COLO668 (cell line): Measurements from ENCODE around the gene CWC27.
"Not testable (repeated sequence)": the region's sequence is repeated elsewhere in the genome, so short reads cannot be mapped to it uniquely, and the experiment has no call there.

ENCODE experiments used
- DNase-seq: peaks from one replicate; lab custom pipeline; 2025; ENCODE audit not compliant: unreplicated experiment; lab: John Stamatoyannopoulos, UW

Gene CWC27

DNA sequence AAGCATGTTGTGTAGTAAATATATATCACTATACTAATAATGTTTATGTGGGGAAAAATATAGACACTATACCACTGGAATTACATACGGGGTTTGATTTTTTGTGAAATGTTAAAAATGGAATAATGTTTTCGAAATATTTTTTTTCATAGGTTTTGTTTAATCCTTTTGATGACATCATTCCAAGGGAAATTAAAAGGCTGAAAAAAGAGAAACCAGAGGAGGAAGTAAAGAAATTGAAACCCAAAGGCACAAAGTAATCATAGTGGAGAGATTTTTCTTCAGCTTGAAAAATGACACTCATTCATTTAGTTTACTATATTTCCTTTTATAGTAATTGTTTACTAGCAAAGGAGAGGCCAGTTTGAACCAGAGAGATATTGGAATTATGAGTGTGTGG lies 17.6 kb downstream of the CWC27 start:
- DNase-seq, result no peak

DNA sequence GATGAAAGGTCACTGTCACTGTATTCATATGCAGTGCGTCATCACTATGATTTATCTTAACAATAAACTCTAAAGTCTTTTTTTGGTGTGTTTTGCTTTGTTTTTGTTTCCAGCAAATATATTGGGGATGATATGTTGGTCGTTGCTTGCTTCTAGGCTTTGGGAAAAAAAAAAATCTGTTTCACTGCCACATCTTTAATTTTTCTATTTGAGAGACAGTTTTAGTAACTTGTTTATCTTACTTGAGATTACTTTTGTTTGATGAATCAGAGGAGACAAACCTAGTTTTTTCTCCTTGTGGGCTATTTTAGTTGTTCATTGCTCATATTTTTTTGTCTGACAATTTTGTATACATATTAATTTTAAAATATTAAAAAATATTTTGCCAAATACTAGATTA lies 19.4 kb downstream of the CWC27 start:
- no peak for DNase-seq

DNA sequence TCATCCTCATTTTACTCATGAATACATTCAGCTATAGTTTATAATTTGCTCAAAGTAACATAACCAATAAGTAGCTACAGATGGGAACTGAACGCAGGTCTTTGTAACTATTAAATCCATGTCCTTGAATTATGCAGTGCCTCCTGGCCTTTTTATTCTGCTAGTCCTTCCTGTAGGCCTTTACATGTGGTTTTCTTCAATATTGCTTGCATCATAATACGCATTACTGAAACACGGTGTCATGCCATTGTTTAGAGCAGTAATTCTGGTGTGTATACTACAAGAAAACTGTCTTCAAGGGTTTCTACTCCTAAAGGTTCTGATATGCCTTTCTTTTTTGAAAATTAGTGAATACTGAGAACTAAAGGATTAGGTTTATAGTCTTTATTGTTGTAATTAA lies 20.7 kb downstream of the CWC27 start:
- no peak for DNase-seq

DNA sequence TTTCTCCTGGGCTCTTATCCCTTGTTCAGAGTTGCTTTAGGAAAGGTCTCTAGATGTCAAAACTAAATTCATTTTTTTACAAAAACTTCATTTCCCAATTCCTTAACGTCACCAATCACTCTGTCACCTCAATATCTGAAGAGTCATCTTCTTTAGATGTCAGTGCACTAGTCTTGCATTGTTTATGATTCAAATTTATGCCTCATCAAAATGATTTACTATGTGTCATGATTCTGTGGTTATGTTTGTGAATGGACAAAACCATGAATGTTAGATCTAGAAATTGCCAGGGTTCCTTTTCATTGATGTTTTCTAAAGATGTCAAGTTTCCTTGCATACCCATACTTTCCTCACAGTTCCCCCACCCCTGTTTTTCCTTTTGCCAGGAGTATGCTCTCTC lies 21.5 kb downstream of the CWC27 start:
- no peak for DNase-seq

DNA sequence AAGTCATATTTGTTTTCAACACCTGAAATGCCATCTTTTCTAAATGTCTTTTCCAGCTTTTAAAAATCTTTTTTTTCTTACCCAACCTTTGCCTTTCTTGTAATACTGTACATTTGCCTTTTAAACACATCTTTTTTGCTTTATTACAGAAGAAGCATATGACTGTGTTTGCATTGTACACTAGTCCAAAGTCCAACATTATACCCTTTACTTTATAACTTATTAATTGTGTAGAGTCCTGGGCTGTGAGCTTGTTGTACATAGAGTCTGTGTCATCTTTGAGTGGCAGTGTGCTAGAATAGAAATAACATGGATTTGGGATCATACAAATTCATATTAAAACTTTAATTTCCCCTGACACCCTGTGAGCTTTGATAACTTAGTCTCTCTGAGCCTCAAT lies 23.7 kb downstream of the CWC27 start:
- DNase-seq, result no peak

DNA sequence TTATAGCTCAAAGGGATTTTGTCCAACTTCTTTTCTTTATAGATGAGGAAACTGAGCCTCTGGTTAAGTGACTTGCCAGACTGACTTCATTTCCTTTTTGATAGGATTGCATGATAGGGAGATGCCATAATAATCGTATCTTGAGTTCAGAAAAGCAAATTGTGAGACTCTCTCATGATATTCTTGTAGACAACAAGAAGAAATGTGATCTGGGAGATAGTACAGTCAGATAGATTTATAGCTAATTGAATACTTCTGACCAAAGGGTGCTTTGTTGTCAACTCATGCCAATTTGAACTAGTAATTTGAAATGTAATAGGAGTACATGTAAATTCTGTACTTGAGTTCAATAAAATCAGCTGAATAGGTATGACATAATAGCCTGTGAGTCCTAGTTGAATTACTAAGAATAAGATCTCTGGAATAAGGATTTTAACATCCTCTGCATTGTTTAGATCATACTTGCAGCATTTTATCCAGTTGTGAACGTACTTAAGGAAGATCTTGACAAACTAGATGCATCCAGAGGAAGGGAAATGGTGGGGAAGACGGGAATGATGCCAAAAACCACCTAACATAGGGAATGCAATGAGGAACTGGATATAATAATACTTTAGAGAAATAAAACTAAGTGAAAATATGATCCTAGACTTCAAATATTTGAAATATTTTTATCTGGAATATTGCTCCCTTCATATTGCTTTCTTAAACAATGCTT lies 25.5 kb downstream of the CWC27 start:
- DNase-seq, result no peak

DNA sequence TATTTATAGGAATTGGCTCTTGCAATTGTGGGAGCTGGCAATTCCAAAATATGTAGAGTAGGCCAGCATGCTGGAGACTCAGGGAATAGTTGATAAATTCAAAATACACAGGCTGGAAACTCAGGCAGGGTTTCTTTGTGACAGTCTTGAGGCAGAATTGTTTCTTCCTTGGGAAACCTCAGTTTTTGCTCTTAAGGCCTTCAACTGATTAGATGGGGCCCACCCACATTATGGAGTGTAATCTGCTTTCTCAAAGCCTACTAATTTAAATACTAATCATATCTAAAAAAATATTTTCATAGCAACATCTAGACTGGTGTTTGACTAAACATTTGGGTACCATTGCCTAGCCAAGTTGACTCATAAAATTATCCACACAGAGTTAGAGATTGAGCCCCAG lies 27.6 kb downstream of the CWC27 start:
- DNase-seq, result no peak

DNA sequence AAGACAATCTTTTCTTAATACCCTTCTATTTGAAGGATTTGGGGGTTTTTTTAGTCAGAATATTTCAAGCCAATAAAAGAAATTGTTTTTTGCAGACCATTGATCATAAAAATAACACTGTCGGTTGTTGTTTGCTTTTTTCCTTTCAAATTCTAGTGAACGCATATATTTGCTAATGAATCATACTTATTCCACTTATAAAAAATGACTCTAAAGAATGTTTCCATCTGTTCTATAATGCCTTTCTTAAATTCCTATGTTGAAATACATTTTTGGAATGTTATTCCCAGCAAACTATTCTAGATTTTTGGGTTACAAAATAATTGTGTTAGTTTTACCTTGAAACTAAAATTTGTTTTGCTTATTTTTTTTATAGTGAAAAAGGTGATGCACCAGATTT lies 32.2 kb downstream of the CWC27 start:
- DNase-seq, result no peak

DNA sequence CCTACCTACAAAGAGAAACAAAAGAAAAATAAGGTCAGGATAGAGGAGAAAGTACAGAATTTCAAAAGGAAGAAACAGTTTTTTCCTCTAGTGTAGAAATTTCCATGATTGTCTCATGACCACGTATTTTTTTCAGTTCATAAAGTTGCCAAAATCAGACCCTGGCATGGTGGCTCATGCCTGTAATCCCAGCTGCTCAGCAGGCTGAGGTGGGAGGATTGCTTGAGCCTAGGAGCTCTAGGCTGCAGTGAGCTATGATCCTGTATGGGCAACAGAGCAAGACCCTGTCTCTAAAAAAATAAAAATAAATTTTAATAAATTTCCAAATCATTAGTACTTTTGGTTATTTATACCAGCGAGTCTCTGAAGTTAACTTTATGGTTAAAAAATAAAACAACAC lies 37.8 kb downstream of the CWC27 start:
- no peak for DNase-seq

DNA sequence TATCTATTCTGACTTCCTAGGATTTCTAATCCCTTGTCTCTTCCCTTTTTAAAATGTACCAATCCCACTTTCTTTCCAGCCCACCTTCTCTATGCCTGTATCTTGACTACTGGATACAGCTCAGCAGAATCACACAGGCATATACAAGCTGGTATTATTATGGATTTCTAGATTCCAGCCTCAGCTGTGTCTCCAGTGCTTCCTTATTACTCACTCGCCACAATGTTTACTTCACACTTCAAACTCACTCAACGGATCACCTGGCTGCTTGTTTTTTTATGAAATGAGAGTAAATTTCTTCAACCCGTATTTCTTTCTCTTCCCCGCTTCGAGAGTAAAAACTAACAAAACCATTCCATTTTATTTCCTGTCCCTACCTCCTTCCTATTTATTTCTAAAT lies 38.8 kb downstream of the CWC27 start:
- no peak for DNase-seq

DNA sequence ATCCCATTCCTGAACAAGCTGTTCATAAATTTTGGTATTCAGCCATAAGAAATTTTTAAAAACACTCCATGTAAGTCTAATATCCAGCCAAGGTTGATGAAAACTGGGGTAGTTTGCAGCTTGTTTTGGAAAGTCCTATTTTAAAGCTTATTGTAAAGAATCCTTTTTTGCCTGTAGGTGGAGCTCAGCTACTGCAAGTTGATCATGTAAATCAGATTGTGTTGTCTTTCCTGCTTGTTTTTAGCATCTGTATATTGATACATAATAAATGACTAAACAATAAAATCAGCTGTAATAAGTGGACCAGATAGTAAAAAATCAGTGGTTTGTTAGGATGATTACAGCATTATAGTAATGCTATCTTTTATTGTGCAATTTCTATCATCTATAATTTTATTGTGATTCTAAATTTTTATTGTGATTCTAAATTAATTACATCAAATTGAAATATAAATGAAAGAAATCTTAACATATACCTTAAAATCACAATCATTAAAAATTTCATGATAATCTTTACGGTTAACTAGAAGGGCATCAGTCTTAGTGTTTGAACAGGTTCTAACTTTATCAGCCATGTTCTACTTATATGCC lies 42.4 kb downstream of the CWC27 start:
- DNase-seq, result peak; percentile 8

DNA sequence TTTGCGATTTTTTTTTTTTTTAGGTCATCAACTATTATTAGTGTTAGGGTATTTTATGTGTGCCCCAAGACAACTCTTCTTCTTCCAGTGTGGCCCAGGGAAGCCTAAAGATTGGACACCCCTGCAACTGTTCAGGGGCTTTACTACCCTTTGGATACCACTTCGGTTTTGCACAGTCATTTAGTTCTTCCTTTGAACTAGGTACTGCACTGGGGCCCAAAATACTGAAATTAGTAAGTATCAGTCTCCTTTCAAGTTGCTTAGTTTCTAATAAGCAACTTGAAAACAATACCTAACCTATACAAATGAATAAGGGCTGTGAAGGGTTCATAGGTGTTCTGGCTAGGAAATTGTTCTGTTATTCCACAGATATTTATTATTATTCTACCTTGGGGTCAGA lies 45.3 kb downstream of the CWC27 start:
- DNase-seq, result no peak

DNA sequence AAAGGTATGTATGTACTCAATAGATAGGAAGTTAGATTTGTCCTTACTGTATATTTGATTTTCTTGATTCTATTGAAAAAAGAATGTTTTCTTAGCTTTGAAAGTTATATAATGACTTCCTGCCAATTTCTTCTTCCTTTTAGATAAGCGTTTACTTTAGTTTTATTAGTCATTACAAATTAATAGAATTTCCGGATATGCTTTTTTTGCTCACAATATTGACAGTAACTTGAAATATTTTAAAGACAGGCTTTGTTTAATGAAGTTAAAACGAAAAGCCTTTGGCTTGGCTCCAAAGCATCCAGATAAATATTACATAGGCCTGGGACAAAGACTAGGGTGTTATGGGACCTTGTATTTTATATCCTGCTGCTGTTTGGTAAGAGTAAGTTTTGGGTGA lies 49.5 kb downstream of the CWC27 start:
- no peak for DNase-seq

DNA sequence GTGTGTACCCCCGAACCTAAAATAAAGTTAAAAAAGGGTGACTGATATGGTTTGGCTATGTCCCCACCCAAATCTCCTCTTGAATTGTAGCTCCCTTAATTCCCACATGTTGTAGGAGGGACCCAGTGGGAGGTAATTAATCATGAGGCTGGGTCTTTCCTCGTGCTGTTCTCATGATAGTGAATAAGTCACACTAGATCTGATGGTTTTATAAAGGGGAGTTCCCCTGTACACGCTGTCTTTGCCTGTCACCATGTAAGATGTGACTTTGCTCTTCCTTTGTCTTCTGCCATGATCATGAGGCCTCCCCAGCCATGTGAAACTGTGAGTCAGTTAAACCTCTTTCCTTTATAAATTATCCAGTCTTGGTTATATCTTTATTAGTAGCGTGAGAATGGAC lies 50.6 kb downstream of the CWC27 start:
- DNase-seq, result not testable (repeated sequence)

DNA sequence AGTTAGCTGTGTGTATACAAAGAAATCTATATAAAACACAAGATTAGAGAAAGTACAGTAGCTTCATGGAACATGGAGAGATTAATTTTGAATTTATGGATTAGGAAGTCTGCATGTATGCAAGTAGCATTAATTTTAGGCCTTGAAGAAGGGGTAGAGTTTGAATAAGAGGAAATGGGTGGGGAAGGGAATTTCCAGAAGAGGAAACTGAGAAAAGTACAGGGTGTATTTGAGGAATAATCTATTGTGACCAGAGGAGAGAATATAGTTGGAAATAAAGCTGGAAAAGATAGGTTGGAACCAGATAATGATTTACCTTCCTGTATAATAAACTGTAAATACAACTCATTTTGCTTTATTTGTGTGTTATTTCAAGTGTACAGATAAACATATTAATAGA lies 53.6 kb downstream of the CWC27 start:
- no peak for DNase-seq

DNA sequence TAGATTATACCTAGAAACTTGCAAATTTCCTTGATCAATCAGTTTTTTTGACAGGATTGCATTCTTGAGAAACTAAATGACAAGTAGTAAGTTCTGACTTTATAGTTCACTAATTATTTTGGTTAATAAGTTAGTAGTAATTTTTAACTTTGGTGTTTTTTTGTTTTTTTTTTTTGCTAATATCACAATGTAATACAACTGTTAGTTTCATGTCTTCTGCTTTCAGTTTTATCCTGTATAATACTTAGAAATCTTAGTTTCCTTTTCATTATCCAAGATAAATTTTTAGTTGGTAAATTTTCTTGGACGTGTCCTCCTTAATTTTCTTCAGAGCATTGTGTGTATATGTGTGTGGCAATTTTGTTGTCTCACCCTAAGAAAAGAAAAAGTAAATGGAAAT lies 57.8 kb downstream of the CWC27 start:
- no peak for DNase-seq

DNA sequence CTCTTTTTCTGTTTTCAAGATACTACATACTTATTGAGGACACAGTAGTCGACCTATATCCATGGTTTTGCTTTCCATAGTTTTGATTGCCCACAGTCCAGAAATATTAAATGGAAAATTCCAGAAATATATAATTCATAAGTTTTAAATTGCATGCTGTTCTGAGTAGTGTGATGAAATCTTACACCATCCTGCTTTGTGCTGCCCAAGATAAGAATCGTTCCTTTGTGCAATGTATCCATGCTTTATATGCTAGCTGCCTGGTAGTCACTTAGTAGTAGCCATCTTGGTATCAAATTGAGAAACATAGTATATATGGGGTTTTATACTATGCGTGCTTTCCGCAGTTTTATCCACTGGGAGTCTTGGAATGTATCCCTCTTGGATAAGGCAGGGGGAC lies 59.0 kb downstream of the CWC27 start:
- no peak for DNase-seq

DNA sequence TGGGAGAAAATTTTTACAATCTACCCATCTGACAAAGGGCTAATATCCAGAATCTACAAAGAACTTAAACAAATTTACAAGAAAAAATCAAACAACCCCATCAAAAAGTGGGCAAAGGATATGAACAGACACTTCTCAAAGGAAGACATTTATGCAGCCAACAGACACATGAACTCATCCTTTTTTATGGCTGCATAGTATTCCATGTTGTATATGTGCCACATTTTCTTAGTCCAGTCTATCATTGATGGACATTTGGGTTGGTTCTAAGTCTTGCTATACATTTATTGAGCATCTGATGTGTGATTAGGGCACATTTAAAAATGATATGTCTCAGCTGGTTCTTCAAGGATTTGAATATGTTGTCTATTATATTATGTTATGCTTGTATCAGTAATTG lies 61.9 kb downstream of the CWC27 start:
- not testable (repeated sequence) for DNase-seq

DNA sequence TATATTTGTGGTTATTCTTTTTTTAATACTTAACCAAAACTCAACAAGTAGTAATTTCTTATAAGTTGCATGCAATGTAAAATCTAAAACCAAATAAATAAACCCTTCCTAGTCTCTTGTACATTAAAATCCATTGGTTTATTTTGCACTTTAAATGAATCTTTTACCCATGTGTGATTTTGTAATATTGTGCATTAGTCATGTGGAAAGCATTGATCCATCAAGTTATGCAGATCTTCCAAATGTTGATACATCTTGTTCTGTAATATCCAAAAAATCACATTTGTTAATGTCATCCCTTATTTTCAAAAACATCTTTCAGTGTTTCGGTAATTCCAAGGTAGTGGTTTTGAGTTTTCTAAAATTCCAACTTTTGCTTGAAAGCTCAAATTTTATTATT lies 63.3 kb downstream of the CWC27 start:
- DNase-seq, result no peak

DNA sequence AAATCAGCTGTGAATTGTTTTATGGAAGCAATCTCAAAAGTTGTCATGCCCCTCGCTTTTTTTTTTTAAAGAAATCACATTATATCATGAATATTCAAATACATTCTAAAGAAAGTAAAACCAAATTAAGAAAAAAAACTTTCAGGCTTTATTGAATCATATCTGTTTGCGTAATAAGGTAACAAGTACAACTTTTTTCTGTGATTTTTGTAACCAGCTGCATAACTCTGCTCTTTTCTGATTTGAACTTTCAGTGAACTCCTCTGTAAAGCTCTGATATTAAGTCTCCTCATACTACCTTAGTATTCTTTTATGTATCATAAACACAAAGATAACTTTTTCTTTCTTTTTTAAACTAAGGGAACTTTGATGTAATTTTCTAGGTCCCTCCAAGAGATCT lies 65.3 kb downstream of the CWC27 start:
- no peak for DNase-seq

DNA sequence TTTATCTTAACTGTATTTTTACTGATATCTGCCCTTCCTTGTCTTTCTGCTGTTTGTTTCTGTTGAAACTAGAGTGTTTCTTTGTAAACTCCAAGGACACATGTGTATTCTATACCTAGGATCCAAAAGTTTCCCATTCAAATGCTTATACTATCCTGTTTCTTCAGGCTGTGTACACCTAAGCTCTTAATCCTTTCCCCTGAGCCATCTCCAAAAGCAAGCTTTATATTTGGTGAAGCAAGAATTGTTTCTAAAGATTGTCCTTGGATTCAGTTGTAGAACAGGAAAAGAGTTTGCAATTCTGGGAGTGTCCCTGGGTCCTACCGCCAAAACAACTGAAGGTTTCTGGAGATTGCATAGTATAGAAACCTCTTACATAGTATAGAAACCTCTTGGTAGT lies 65.9 kb downstream of the CWC27 start:
- DNase-seq, result no peak

DNA sequence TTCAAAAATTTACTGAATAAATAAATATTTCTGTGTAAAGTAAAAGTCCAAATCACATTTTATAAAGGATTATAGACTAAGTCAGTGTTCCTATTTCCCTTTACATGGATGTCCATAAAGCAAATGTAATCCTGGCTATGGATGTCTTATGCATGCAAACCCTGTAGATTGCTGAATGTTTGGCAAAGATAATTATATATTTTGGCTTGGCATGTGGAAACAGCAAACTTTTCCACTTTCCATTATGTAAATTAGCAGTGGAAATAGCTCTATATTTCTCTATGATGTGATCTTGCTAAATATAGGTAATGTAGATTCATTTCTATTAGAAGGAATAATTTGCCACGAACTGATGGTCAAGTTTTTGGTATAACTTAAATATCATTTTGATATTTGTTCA lies 66.5 kb downstream of the CWC27 start:
- DNase-seq, result no peak

DNA sequence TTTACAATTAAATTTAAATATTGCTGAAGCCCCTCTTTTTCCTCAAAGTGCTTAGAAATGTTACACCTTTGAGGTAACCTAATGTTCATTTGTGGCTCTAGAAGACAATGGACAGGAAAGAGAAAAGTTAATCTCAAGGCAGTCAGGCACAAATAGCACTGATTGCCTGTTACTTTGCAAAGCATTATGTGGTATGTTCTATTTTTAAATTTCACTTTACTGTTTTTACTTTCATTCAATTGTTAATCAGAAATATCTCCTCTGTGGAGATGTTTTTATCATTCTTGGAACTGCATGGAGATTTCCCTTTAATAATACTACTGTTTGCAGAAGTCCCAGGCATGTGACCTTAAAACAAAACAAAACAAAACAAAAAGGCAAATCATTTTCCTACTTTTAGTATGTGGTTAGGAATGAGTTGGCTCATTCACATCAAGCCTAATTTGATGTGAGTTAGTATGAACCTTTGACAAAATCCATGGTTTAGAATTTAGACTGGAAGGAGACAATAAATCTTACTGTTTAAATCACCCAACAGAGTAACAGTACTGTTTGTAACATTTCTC lies 67.5 kb downstream of the CWC27 start:
- DNase-seq, result no peak
